Measurements from ENCODE around the gene SAC3D1.
"Not testable (repeated sequence)": the region's sequence is repeated elsewhere in the genome, so short reads cannot be mapped to it uniquely, and the experiment has no call there.

The SAC3D1 gene

GRCh38 chr11:65040847-65041622, at the start of gene SAC3D1:
SAC3D1 (plus strand) TSS chr11:65041210; CDS start chr11:65041293, 83 bp downstream.
- peak; percentile 95 for DNase-seq

GRCh38 chr11:64994318-64994717, 46.7 kb upstream of the SAC3D1 start:
- no peak for DNase-seq

GRCh38 chr11:64996327-64996709, 44.7 kb upstream of the SAC3D1 start:
- DNase-seq: no peak

- DNase-seq: peak; percentile 68
These were observed 44.2 kb upstream of the SAC3D1 start, which contains the start of gene BATF2 for GRCh38 chr11:64996710-64997380. BATF2 (minus strand) TSS chr11:64996971; CDS start chr11:64996914, 57 bp downstream.

- DNase-seq: no peak
These were observed 42.9 kb upstream of the SAC3D1 start for GRCh38 chr11:64998141-64998540.

- DNase-seq: no peak
These were observed 42.1 kb upstream of the SAC3D1 start for GRCh38 chr11:64998690-64999431.

GRCh38 chr11:64999478-64999877, 41.5 kb upstream of the SAC3D1 start:
- no peak for DNase-seq

GRCh38 chr11:65002706-65003105, 38.3 kb upstream of the SAC3D1 start:
- no peak for DNase-seq

- no peak for DNase-seq
These were observed 37.7 kb upstream of the SAC3D1 start for GRCh38 chr11:65003282-65003681.

GRCh38 chr11:65003968-65004367, 37.0 kb upstream of the SAC3D1 start:
- DNase-seq: not testable (repeated sequence)

GRCh38 chr11:65008016-65008415, 33.0 kb upstream of the SAC3D1 start:
- DNase-seq: no peak

- DNase-seq: no peak
These were observed 32.1 kb upstream of the SAC3D1 start for GRCh38 chr11:65008873-65009272.

- DNase-seq: peak; percentile 95
These were observed 27.7 kb upstream of the SAC3D1 start for GRCh38 chr11:65013130-65013887.

- peak; percentile 98 for DNase-seq
These were observed 26.9 kb upstream of the SAC3D1 start, which contains the start of gene ARL2 for GRCh38 chr11:65013888-65014725. ARL2 (plus strand) TSS chr11:65014160; CDS start chr11:65014208, 48 bp downstream.

- DNase-seq: no peak
These were observed 26.2 kb upstream of the SAC3D1 start for GRCh38 chr11:65014726-65015227.

- DNase-seq: no peak
These were observed 24.3 kb upstream of the SAC3D1 start for GRCh38 chr11:65016705-65017104.

- no peak for DNase-seq
These were observed 23.1 kb upstream of the SAC3D1 start for GRCh38 chr11:65017937-65018336.

GRCh38 chr11:65019824-65020223, 21.2 kb upstream of the SAC3D1 start:
- no peak for DNase-seq

GRCh38 chr11:65021003-65021402, 20.0 kb upstream of the SAC3D1 start:
- no peak for DNase-seq

- no peak for DNase-seq
These were observed 19.5 kb upstream of the SAC3D1 start for GRCh38 chr11:65021509-65021908.

- not testable (repeated sequence) for DNase-seq
These were observed 17.5 kb upstream of the SAC3D1 start for GRCh38 chr11:65023502-65023901.
